GM12874 (cell line): Measurements from ENCODE around the gene SLC6A2.

Experiments used
- CTCF ChIP-seq: IDR thresholded peaks from 2 replicates; pipeline ENCODE4 v1.5.1; 2011; ENCODE audit warnings: low read depth, mild to moderate bottlenecking, control low read depth, low read length, moderate library complexity; ENCODE audit not compliant: insufficient read depth

Gene SLC6A2

GRCh38 chr16:55698331-55698730 is 42.5 kb downstream of the SLC6A2 start:
- TF ChIP-seq CTCF, result no peak

- no peak for TF ChIP-seq CTCF
These were observed 43.2 kb downstream of the SLC6A2 start for GRCh38 chr16:55698946-55699345.

DNA sequence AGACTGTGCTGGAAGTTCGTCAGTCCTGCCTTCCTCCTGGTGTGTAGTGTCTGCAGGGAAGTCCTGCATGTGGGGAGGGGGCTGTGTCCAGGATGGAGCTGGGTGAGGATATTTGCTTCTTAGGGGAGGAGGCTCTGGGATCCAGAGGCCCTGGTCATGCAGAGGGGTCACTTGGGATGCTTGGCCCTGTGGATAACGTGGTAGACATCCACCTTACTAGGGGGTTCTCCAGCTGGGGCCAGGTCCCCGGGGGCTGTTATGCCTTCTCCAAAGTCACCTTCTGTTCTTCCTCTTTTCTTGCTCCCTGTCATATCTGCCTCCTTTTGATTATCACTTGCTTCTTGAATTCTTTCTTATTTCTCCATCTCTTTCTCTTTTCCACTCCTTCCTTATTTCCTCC is 43.8 kb downstream of the SLC6A2 start:
- TF ChIP-seq CTCF, result no peak

GRCh38 chr16:55700067-55700466 is 44.3 kb downstream of the SLC6A2 start:
- no peak for TF ChIP-seq CTCF

DNA sequence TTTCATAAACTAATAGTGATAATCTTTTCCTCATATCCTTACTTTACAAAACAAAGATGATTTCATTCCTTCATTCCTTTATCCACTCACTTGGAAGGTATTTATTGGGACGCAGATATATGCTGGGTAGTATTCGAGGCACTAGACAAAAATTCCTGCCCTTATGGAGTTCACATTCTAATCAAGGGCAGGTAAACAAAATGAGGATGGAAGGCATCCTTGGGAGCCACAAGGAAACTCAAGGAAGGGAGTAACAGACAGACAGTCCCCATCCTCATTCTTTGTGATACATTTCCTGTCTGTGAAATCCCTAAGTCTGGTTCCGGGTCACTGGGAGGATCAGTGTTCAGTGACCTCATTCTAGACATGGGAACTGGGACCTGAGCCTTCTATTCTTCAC is 45.2 kb downstream of the SLC6A2 start:
- TF ChIP-seq CTCF, result no peak

GRCh38 chr16:55701442-55702319 is 45.9 kb downstream of the SLC6A2 start:
- TF ChIP-seq CTCF, result peak; percentile 70

- peak; percentile 17; the same call in 1 of the 2 replicates for TF ChIP-seq CTCF
These were observed 47.5 kb downstream of the SLC6A2 start for GRCh38 chr16:55703003-55704001.
